Retinal pigment epithelial cell (primary cell): ENCODE results near the gene FMOD.

Experiments used
- DNase-seq: peaks from one replicate; pipeline ENCODE4 v3.0.0-alpha.2; 2010; ENCODE audit warnings: low read depth
- H3K4me3 ChIP-seq: 2 replicates; pipeline ENCODE4 v1.5.1; 2011; ENCODE audit warnings: mild to moderate bottlenecking, low read length, control low read depth, moderate library complexity
- TF ChIP-seq, protein P1 (sequence below): conservative IDR thresholded peaks from 2 replicates; pipeline ENCODE4 v1.5.1; 2011; ENCODE audit warnings: low read depth, low read length, control low read depth, inconsistent platforms

The FMOD gene

DNA sequence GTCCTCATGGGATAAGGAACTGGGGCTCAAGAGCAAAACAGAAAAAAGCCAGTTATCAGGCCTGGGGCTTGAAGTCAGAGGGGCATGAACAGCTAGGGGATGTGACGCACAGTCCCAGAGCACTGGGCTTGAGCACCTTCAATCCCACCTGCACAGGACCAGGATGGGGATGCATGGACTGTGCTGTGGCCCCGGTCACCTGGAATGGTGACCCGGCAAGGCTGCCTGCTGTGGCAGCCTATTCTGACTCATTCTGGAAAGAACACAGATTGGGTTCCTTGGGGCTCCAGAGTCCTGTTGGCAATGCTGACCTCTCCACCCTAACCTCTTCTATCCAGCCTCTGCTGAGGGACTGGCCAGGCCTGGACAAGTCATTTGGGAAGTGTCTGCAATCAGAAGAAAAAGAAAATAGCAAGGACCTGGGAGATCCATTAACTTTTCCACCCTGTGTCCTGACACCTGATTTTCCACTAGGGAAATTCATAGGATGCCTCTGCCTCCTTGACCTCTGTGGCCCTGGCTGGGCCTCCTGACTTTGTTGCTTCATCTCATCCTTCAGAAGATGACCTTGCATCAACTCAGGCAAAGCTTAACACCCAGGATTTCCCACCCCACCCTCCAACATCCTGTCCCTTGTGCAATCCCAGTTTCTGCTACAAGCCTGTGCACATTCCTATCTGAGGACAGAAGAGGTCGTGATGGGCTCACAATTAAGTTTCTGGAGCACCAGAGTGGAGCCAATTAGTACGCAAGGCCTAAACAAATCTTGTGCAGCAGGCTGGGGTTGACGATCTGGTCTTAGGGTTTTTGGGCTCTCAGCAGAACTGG is 17.9 kb upstream of the FMOD start:
- TF ChIP-seq, protein P1, sequence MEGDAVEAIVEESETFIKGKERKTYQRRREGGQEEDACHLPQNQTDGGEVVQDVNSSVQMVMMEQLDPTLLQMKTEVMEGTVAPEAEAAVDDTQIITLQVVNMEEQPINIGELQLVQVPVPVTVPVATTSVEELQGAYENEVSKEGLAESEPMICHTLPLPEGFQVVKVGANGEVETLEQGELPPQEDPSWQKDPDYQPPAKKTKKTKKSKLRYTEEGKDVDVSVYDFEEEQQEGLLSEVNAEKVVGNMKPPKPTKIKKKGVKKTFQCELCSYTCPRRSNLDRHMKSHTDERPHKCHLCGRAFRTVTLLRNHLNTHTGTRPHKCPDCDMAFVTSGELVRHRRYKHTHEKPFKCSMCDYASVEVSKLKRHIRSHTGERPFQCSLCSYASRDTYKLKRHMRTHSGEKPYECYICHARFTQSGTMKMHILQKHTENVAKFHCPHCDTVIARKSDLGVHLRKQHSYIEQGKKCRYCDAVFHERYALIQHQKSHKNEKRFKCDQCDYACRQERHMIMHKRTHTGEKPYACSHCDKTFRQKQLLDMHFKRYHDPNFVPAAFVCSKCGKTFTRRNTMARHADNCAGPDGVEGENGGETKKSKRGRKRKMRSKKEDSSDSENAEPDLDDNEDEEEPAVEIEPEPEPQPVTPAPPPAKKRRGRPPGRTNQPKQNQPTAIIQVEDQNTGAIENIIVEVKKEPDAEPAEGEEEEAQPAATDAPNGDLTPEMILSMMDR, result peak; percentile 37
- no peak for DNase-seq
- no peak overlapping the region for H3K4me3 ChIP-seq

DNA sequence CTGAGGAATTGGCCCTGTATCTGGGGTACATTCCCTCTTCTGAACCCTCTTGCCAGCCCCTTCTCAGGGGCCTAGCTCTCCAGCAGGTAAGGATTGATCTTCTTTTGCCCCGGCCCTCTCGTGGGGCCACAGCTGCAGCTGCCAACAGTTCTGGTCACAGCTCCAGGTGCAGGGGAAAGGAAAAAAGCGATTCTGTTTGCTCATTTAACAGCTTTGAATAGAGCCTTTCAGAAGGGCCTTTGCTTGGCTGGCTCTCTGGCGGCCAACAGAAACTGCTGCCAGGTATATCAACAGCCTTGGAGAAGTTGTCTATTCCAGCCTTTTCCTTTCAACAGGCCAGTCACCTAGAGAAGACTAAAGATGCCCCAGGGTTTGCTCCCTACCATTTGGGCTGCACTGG is 16.1 kb upstream of the FMOD start:
- TF ChIP-seq, protein P1, result no peak
- no peak overlapping the region for H3K4me3 ChIP-seq
- no peak for DNase-seq

DNA sequence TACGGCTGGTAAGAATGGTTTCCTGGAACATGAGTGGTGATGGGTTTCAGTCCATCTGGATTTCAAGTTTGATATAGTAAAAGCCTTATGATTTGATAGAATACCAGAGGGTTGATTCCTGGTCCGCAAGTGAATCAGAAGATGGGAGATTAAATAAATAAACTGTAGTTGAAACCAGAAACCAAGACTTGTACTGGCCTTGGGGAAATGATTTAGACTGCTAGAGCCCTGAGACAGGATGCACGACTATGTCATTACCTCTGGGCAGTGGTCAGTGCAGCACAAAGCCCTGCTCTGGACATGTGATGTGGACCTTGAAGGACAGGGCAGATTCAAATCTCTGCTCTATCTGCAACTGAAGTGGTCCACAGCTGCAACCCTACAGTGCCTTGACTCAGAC is 15.6 kb upstream of the FMOD start:
- TF ChIP-seq, protein P1, result no peak
- DNase-seq, result no peak
- H3K4me3 ChIP-seq, result no peak overlapping the region

DNA sequence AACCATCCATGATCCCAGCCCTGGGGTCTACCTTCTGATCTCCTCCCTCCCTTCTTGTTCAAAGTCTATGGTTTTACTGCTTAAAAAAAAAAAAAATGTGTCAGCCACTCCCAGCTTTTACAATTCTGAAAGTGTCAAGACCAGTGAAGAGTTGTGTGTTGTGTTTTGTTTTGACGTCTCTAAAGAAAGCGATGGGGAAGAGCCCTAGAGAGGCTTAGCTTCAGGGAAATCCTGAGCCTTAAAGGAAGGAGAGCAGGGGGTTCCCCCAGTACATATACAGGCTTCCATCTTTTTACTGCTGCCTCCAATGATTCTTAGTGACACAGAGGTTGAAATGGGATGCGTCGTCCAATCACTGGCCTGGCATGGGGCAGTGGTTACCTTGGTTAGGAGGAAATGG is 13.9 kb upstream of the FMOD start:
- TF ChIP-seq, protein P1, result no peak
- DNase-seq, result no peak
- H3K4me3 ChIP-seq, result no peak overlapping the region

DNA sequence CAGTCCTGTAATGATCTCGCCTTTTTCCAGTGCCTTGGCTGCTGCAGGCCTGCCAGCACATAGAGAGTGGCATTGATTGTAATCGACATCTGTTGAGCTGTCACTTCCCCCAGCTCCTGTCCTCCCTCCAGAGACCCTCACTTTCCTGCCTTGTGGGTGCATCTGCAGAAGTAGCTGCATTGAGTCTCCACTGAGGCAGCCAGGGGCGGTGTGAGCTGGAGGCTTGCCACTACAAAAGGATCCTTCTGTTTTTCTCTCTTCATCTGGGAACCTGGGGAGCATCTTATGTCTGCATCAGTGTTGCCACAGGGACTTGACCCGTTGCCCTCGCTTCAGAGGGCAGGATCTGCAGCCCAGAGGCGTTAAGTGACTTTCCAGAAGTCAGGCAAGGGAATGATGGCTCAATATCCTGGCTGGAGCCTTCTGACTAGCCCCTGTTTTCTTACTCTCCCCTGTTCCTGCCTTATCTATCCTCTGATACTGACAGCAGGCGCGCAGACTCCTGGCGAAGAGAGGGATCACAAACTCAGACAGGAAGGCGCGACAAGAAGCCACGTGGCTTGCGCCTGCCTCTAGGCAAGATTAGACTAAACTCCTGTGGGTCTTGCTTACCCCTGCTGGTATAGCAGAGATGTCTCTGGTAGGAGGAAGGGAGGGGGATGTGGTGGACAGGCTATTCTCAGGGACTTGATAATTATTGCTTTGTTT is 13.3 kb upstream of the FMOD start:
- DNase-seq, result peak; percentile 19
- no peak overlapping the region for H3K4me3 ChIP-seq
- TF ChIP-seq, protein P1, result no peak

DNA sequence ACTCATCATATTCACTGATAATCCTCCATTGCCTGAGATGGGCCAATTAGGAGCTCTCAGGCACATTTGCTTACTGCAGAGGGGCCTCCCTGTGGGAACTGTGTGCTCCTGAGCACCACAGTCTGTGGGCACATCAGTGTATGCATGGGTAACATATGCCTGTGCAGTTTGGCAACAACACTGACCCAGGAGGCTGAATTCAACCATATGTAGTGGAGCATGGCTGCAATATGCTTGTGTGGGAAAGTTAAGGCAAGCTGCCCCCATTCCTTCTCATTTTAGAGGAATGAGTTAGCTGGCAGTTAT is 11.8 kb upstream of the FMOD start:
- no peak for DNase-seq
- no peak overlapping the region for H3K4me3 ChIP-seq
- TF ChIP-seq, protein P1, result no peak
